Pancreas (tissue), 10 donors: ENCODE data around the gene KNTC1. TPM values are rescaled to one million over a fixed set of nuclear protein-coding genes. Genes with fewer than 3 reads are reported as not detected.

ENCODE experiments used
- ATAC-seq, 4 donors: fragments of 200-7000 bp; cut with Tn5 transposase; one replicate each; pipeline versions ENCODE4 v1.8.0 to v1.9.1; 2020; ENCODE audit warnings: mild to moderate bottlenecking in 4 of 4, moderate library complexity in 4 of 4
- DNase-seq, 6 donors: peaks; one replicate each; pipeline ENCODE4 v3.0.0-alpha.2; 2020
- FAIRE-seq: peaks from 2 replicates; lab custom pipeline; 2012; peaks lifted over from hg19 to GRCh38; lab: Jason Lieb, UNC
- H3K27ac ChIP-seq, 4 donors: fragments of 200-600 bp; sonication (generic); 1 replicate in 3 of 4; 2 replicates in 1 of 4; pipeline versions ENCODE4 v1.5.0 to v1.8.0; 2020
- H3K27me3 ChIP-seq, 4 donors: fragments of 200-600 bp; one replicate each; pipeline ENCODE4 v1.8.0; 2021
- H3K36me3 ChIP-seq, 3 donors: fragments of 200-600 bp; sonication (generic) in 1 of 3; one replicate each; pipeline versions ENCODE4 v1.5.0 to v1.8.0; 2020 to 2021
- H3K4me1 ChIP-seq, 3 donors: fragments of 200-600 bp; one replicate each; pipeline ENCODE4 v1.8.0; 2021
- H3K4me3 ChIP-seq, 4 donors: fragments of 200-600 bp; sonication (generic) in 2 of 4; one replicate each; pipeline versions ENCODE4 v1.5.0 to v1.8.0; 2020 to 2021
- H3K9me3 ChIP-seq, 4 donors: fragments of 200-600 bp; one replicate each; pipeline ENCODE4 v1.8.0; 2021
- CTCF ChIP-seq, 4 donors: fragments of 200-600 bp; sonication (generic) in 3 of 4; IDR thresholded peaks; one replicate each; pipeline versions ENCODE4 v1.5.0 to v1.8.0; 2021; ENCODE audit warnings: antibody characterized with exemption in 4 of 4
- WGBS, 2 donors: extraction: QIAGEN DNeasy Blood & Tissue Kit; methylation state at CpG; one replicate each; pipeline ENCODE4 v1.1.7; 2013; 5-methylcytosine and 5-hydroxymethylcytosine counted together
- intact Hi-C, 3 donors: fragments of 100-400 bp; cut with DNase I; formaldehyde crosslinking; loops; one replicate each; pipeline versions ENCODE4 v1.11.1 to v1.14.2; 2022
- polyA plus RNA-seq, 2 donors: library from polyadenylated mRNA; stranded (reverse); fragments of 200-250 nt; gene quantifications; one replicate each; pipeline ENCODE4 v1.2.3, GENCODE V29; 2013
- total RNA-seq, 6 donors: library from RNA; stranded (reverse); fragmentation: NEBNext Ultra II Directional in 4 of 6; extraction: Animal tissue kit (Norgen Biotek cat#: 25700) in 4 of 6; gene quantifications; one replicate each; pipeline versions ENCODE4 v1.2.1 to v1.2.4, GENCODE V29; 2021 to 2023
- donor health status: healthy with polysubstance abuse.
- donor health status: DM: no; HTN: no; CAD: no; lungs with moderate emphysema.
- donor health status: DM: no; HTN: no; CAD: no.
- donor health status: control.
- donor health status: control.
- donor health status: Bipolar disorder and iron deficiency.
- donor health status: DM: yes; HTN: yes; CAD: no.
- donor health status: DM: no; HTN: no; CAD: no.
- donor health status: DM: no; HTN: no; CAD: no.
- donor health status: DM: yes; HTN: yes; CAD: no.

KNTC1 gene
- total and polyA plus RNA-seq, 8 donors = 2.7 to 10.2 (median 4.9) TPM

- DNase-seq (no peak), FAIRE-seq (no peak), ATAC-seq (no peak)
- intact Hi-C loops = no loop called here
- Histone ChIP-seq H3K27me3 (no peaks in the 10 kb centered on the region), H3K36me3 (no peaks in the 10 kb centered on the region), H3K4me3 (no peak overlapping the region), H3K27ac (no peak overlapping the region), H3K4me1 (no peaks in the 10 kb centered on the region), H3K9me3 (no peaks in the 10 kb centered on the region)
- TF ChIP-seq CTCF (IDR thresholded peaks at IDR 0.05) = no peak
- WGBS, 2 donors = 84 to 88% methylated on average over 2 of the region's 2 CpGs
Measured at GRCh38 chr12:122672515-122672914, 145.5 kb downstream of the KNTC1 start.

Other genes starting within 250 kb of the KNTC1 start
- 10 to 100 TPM; 29.6 to 43.9 (median 35.3) TPM for gene CLIP1, start 104.6 kb upstream of the KNTC1 start, total RNA-seq
- gene CLIP1, start 104.6 kb upstream of the KNTC1 start, polyA plus RNA-seq = 10 to 100 TPM; 17.1 to 19.8 TPM
- 10 to 100 TPM in 3 of 6 donors, 1 to 10 TPM in 3; 8.6 to 14.6 (median 10.0) TPM for gene ZCCHC8, start 26.3 kb upstream of the KNTC1 start, total RNA-seq
- 10 to 100 TPM; 17.8 to 23.7 TPM for gene ZCCHC8, start 26.3 kb upstream of the KNTC1 start, polyA plus RNA-seq
- gene RSRC2, start 313 bp upstream of the KNTC1 start, total RNA-seq = 10 to 100 TPM; 17.1 to 37.3 (median 26.5) TPM
- gene RSRC2, start 313 bp upstream of the KNTC1 start, polyA plus RNA-seq = 10 to 100 TPM; 38.2 to 70.6 TPM
- gene HCAR2, start 176.1 kb downstream of the KNTC1 start, total RNA-seq = under 1 TPM in 3 of 6 donors, not detected in 3; 0.25 to 0.95 (median 0.35) TPM
- under 1 TPM; 0.05 to 0.08 TPM for gene HCAR2, start 176.1 kb downstream of the KNTC1 start, polyA plus RNA-seq
- gene HCAR3, start 189.6 kb downstream of the KNTC1 start, total RNA-seq = under 1 TPM in 3 of 6 donors, not detected in 3; 0.12 to 0.49 (median 0.22) TPM
- not detected for gene HCAR3, start 189.6 kb downstream of the KNTC1 start, polyA plus RNA-seq
- under 1 TPM in 4 of 6 donors, not detected in 2; 0.04 to 0.19 (median 0.10) TPM for gene HCAR1, start 203.6 kb downstream of the KNTC1 start, total RNA-seq
- gene HCAR1, start 203.6 kb downstream of the KNTC1 start, polyA plus RNA-seq = under 1 TPM in 1 of 2 donors, not detected in 1; 0.11 TPM
- 10 to 100 TPM; 12.2 to 20.9 (median 16.0) TPM for gene DENR, start 225.6 kb downstream of the KNTC1 start, total RNA-seq
- 10 to 100 TPM; 13.5 to 20.4 TPM for gene DENR, start 225.6 kb downstream of the KNTC1 start, polyA plus RNA-seq
- under 1 TPM; 0.16 to 0.32 (median 0.21) TPM for gene CCDC62, start 247.3 kb downstream of the KNTC1 start, total RNA-seq
- gene CCDC62, start 247.3 kb downstream of the KNTC1 start, polyA plus RNA-seq = under 1 TPM; 0.19 to 0.31 TPM